A549 (cell line): ENCODE data around the gene TBC1D10B. TPM values are rescaled to one million over a fixed set of nuclear protein-coding genes. Genes with fewer than 3 reads are reported as not detected.
A peak's percentile ranks its signal among the peaks of the same experiment; 100 is the strongest.

Source experiments
- ATAC-seq, 2 experiments: fragments of 200-7000 bp in 1 of 2; fragments of >200 bp in 1 of 2; cut with Nextera tagmentation in 1 of 2; cut with Tn5 transposase in 1 of 2; 3 replicates each; pipeline versions ENCODE4 v1.8.0 to v1.9.1; 2018 to 2020; ENCODE audit warnings: mild to moderate bottlenecking in 1 of 2, moderate library complexity in 1 of 2
- CTCF ChIA-PET: fragments of 300-600 bp; sonication (Branson Sonifier 250); formaldehyde crosslinking; extraction: SDS; loops from one replicate; lab custom pipeline; 2021; ENCODE audit warnings: antibody characterized with exemption, inconsistent platforms; lab: Yijun Ruan, JAX
- POLR2A ChIA-PET: fragments of 350-600 bp; formaldehyde crosslinking; extraction: SDS; loops from one replicate; lab custom pipeline; 2021; ENCODE audit warnings: antibody characterized with exemption, inconsistent platforms; lab: Yijun Ruan, JAX
- DNase-seq, 2 experiments: peaks; one replicate each; pipeline versions ENCODE4 v3.0.0 to v3.0.0-alpha.2; 2011 to 2016; ENCODE audit warnings: low read depth in 1 of 2, low spot score in 1 of 2
- FAIRE-seq: peaks from 2 replicates; lab custom pipeline; 2011; peaks lifted over from hg19 to GRCh38; lab: Jason Lieb, UNC
- H3K27ac ChIP-seq, 2 experiments: fragments of >200 bp; sonication (Bioruptor Twin); formaldehyde crosslinking; 3 replicates each; pipeline ENCODE4 v1.5.1; 2016 to 2017
- H3K4me1 ChIP-seq: fragments of >200 bp; sonication (Bioruptor Twin); formaldehyde crosslinking; 3 replicates; pipeline ENCODE4 v1.6.1; 2016
- H3K4me2 ChIP-seq: fragments of >200 bp; sonication (Bioruptor Twin); formaldehyde crosslinking; 3 replicates; pipeline ENCODE4 v1.6.1; 2016
- H3K4me3 ChIP-seq: fragments of >200 bp; sonication (Bioruptor Twin); formaldehyde crosslinking; 3 replicates; pipeline ENCODE4 v1.5.1; 2016
- H3K9me3 ChIP-seq: fragments of >200 bp; sonication (Bioruptor Twin); formaldehyde crosslinking; 3 replicates; pipeline ENCODE4 v1.6.1; 2016
- BHLHE40 ChIP-seq: IDR thresholded peaks from 2 replicates; pipeline ENCODE4 v1.6.1; 2012; ENCODE audit warnings: low read depth, low read length, inconsistent platforms
- CBX8 ChIP-seq: fragments of 200-600 bp; sonication (generic); IDR thresholded peaks from 2 replicates; pipeline ENCODE4 v1.6.1; 2016
- CHD2 ChIP-seq: fragments of 150-350 bp; IDR thresholded peaks from 2 replicates; pipeline ENCODE4 v1.6.1; 2014; ENCODE audit warnings: low read length; ENCODE audit not compliant: partially characterized antibody
- EHF ChIP-seq: fragments of 250-450 bp; sonication (Bioruptor Pico); IDR thresholded peaks from 2 replicates; pipeline ENCODE4 v1.5.0; 2020; ENCODE audit warnings: mild to moderate bottlenecking
- EHMT2 ChIP-seq: fragments of 200-600 bp; sonication (generic); IDR thresholded peaks from 2 replicates; pipeline ENCODE4 v1.6.1; 2016; ENCODE audit warnings: antibody characterized with exemption, low read depth, mild to moderate bottlenecking, moderate library complexity
- FOSB ChIP-seq: fragments of 250-450 bp; sonication (Bioruptor Pico); IDR thresholded peaks from 2 replicates; pipeline ENCODE4 v1.5.0; 2020; ENCODE audit warnings: mild to moderate bottlenecking, moderate library complexity
- JUN ChIP-seq, 2 experiments: fragments of >200 bp; sonication (Bioruptor Twin); formaldehyde crosslinking; IDR thresholded peaks; 2 replicates in 1 of 2; 3 replicates in 1 of 2; pipeline ENCODE4 v1.6.1; 2016 to 2017
- KDM1A ChIP-seq: fragments of 200-600 bp; sonication (generic); IDR thresholded peaks from 2 replicates; pipeline ENCODE4 v1.6.1; 2016; ENCODE audit warnings: low read depth, mild to moderate bottlenecking
- NPAS2 ChIP-seq: fragments of 250-450 bp; sonication (Bioruptor Pico); IDR thresholded peaks from 2 replicates; pipeline ENCODE4 v1.8.0; 2022; ENCODE audit warnings: mild to moderate bottlenecking, moderate library complexity, borderline replicate concordance
- NR3C1 ChIP-seq: fragments of >200 bp; sonication (Bioruptor Twin); formaldehyde crosslinking; IDR thresholded peaks from 3 replicates; pipeline ENCODE4 v1.6.1; 2017
- RCOR1 ChIP-seq: fragments of 150-350 bp; IDR thresholded peaks from 2 replicates; pipeline ENCODE4 v1.6.1; 2014; ENCODE audit warnings: antibody characterized with exemption, low read length, low read depth
- SMC3 ChIP-seq: fragments of >200 bp; sonication (Bioruptor Twin); formaldehyde crosslinking; IDR thresholded peaks from 3 replicates; pipeline ENCODE4 v1.6.1; 2018; ENCODE audit warnings: inconsistent platforms
- ZNF302 ChIP-seq: fragments of 250-450 bp; sonication (Bioruptor Pico); IDR thresholded peaks from 2 replicates; pipeline ENCODE4 v1.9.0; 2021; ENCODE audit warnings: inconsistent platforms, mild to moderate bottlenecking, moderate library complexity
- WGBS: methylation state at CpG from one replicate; pipeline ENCODE4 v1.1.6; 2017; ENCODE audit errors: missing lambda C conversion rate; 5-methylcytosine and 5-hydroxymethylcytosine counted together
- polyA plus RNA-seq, 4 experiments: library from polyadenylated mRNA; depleted of rRNA in 3 of 4; stranded (reverse); fragments of >200 nt; fragmentation: RNase III in 1 of 4; extraction: RNeasy Plus Mini Kit Qiagen cat#74134 plus additional on column Dnase treatment in 1 of 4; gene quantifications; 2 replicates in 3 of 4; 3 replicates in 1 of 4; pipeline ENCODE4 v1.2.3, GENCODE V29; 2011 to 2017
- TF ChIP-seq, protein P1 (sequence below): fragments of 250-450 bp; sonication (Bioruptor Pico); IDR thresholded peaks from 2 replicates; pipeline ENCODE4 v1.5.0; 2021; ENCODE audit warnings: mild to moderate bottlenecking, moderate library complexity, borderline replicate concordance
- TF ChIP-seq, protein P2 (sequence below): IDR thresholded peaks from 2 replicates; pipeline ENCODE4 v1.6.1; 2012
- TF ChIP-seq, protein P3 (sequence below): IDR thresholded peaks from 2 replicates; pipeline ENCODE4 v1.6.1; 2012
- TF ChIP-seq, protein P4 (sequence below): fragments of 200-600 bp; sonication (generic); IDR thresholded peaks from 2 replicates; pipeline ENCODE4 v1.6.1; 2016; ENCODE audit warnings: antibody characterized with exemption, mild to moderate bottlenecking, moderate library complexity
- TF ChIP-seq, protein P5 (sequence below): fragments of >200 bp; sonication (Bioruptor Twin); formaldehyde crosslinking; IDR thresholded peaks from 3 replicates; pipeline ENCODE4 v1.5.1; 2016
- TF ChIP-seq, protein P6 (sequence below): fragments of 250-450 bp; sonication (Bioruptor Pico); IDR thresholded peaks from 2 replicates; pipeline ENCODE4 v1.5.0; 2020; ENCODE audit warnings: low read depth, mild to moderate bottlenecking, moderate library complexity

Gene TBC1D10B
- polyA plus RNA-seq, 2 of the 4 experiments (the other 2 are of a cell fraction) = 10.9 to 23.2 TPM

DNA sequence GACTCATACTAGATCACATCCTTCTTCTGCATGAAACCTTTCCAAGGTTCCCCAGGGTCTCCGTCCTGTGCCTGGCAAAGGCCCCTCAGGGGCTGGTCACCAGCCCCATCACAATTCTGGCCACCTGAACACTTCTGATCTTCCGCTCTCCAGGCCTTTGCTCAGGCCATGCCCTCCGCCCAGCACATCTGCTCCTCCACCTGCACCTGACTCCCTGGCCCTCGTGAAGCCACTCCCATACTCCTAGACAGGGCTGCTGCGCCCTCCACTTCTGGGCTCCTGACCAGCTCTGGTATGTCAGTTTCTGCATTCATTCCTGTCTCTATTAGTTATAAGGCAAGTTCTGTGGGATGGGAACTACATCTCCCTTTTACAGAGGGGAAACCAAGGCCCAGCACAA is 2.4 kb upstream of the TBC1D10B start:
- TF ChIP-seq CBX8 (no peak), ZNF302 (CRISPR knock-in tag) (no peak), FOSB (CRISPR knock-in tag) (no peak), EHMT2 (no peak), JUN (IDR thresholded peaks at IDR 0.05) (no peak), BHLHE40 (no peak), NR3C1 (no peak), NPAS2 (no peak), EHF (CRISPR knock-in tag) (no peak)
- TF ChIP-seq, protein P1, sequence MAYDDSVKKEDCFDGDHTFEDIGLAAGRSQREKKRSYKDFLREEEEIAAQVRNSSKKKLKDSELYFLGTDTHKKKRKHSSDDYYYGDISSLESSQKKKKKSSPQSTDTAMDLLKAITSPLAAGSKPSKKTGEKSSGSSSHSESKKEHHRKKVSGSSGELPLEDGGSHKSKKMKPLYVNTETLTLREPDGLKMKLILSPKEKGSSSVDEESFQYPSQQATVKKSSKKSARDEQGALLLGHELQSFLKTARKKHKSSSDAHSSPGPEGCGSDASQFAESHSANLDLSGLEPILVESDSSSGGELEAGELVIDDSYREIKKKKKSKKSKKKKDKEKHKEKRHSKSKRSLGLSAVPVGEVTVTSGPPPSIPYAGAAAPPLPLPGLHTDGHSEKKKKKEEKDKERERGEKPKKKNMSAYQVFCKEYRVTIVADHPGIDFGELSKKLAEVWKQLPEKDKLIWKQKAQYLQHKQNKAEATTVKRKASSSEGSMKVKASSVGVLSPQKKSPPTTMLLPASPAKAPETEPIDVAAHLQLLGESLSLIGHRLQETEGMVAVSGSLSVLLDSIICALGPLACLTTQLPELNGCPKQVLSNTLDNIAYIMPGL (CRISPR knock-in tag) = no peak
- TF ChIP-seq, protein P2, sequence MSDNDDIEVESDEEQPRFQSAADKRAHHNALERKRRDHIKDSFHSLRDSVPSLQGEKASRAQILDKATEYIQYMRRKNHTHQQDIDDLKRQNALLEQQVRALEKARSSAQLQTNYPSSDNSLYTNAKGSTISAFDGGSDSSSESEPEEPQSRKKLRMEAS = no peak
- TF ChIP-seq, protein P3, sequence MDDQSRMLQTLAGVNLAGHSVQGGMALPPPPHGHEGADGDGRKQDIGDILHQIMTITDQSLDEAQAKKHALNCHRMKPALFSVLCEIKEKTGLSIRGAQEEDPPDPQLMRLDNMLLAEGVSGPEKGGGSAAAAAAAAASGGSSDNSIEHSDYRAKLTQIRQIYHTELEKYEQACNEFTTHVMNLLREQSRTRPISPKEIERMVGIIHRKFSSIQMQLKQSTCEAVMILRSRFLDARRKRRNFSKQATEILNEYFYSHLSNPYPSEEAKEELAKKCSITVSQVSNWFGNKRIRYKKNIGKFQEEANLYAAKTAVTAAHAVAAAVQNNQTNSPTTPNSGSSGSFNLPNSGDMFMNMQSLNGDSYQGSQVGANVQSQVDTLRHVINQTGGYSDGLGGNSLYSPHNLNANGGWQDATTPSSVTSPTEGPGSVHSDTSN = no peak
- TF ChIP-seq, protein P4, sequence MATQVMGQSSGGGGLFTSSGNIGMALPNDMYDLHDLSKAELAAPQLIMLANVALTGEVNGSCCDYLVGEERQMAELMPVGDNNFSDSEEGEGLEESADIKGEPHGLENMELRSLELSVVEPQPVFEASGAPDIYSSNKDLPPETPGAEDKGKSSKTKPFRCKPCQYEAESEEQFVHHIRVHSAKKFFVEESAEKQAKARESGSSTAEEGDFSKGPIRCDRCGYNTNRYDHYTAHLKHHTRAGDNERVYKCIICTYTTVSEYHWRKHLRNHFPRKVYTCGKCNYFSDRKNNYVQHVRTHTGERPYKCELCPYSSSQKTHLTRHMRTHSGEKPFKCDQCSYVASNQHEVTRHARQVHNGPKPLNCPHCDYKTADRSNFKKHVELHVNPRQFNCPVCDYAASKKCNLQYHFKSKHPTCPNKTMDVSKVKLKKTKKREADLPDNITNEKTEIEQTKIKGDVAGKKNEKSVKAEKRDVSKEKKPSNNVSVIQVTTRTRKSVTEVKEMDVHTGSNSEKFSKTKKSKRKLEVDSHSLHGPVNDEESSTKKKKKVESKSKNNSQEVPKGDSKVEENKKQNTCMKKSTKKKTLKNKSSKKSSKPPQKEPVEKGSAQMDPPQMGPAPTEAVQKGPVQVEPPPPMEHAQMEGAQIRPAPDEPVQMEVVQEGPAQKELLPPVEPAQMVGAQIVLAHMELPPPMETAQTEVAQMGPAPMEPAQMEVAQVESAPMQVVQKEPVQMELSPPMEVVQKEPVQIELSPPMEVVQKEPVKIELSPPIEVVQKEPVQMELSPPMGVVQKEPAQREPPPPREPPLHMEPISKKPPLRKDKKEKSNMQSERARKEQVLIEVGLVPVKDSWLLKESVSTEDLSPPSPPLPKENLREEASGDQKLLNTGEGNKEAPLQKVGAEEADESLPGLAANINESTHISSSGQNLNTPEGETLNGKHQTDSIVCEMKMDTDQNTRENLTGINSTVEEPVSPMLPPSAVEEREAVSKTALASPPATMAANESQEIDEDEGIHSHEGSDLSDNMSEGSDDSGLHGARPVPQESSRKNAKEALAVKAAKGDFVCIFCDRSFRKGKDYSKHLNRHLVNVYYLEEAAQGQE = no peak
- TF ChIP-seq, protein P5, sequence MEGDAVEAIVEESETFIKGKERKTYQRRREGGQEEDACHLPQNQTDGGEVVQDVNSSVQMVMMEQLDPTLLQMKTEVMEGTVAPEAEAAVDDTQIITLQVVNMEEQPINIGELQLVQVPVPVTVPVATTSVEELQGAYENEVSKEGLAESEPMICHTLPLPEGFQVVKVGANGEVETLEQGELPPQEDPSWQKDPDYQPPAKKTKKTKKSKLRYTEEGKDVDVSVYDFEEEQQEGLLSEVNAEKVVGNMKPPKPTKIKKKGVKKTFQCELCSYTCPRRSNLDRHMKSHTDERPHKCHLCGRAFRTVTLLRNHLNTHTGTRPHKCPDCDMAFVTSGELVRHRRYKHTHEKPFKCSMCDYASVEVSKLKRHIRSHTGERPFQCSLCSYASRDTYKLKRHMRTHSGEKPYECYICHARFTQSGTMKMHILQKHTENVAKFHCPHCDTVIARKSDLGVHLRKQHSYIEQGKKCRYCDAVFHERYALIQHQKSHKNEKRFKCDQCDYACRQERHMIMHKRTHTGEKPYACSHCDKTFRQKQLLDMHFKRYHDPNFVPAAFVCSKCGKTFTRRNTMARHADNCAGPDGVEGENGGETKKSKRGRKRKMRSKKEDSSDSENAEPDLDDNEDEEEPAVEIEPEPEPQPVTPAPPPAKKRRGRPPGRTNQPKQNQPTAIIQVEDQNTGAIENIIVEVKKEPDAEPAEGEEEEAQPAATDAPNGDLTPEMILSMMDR = no peak

DNA sequence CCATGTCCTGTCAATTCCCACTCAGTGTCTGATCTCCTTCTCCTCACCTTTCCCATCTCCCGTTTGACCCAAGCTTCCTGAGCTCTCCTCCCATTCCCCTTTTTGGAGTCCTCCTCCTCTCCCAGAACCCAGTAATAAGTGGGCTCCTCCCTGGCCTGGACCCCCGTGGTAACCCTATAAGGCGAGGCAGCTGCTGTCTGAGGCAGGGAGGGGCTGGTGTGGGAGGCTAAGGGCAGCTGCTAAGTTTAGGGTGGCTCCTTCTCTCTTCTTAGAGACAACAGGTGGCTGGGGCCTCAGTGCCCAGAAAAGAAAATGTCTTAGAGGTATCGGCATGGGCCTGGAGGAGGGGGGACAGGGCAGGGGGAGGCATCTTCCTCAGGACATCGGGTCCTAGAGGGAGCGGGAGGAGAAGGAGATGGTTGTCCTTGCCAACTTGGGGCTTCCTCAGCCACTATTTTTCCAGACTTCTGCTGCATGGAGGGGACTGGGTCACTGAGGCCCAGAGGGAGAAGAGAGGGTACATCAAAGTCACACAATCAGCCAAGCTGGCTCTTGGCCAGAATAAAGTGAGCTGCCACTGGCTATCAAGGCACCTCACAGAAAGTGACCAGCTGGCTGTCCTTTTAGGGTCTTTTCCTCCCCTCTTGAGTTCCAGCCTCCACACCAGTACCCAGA is 1.9 kb upstream of the TBC1D10B start:
- H3K4me3 ChIP-seq = no peak overlapping the region
- peak overlapping the region in 1 of 2 experiments; percentile 65; a peak in 2 of 6 replicates for H3K27ac ChIP-seq
- FAIRE-seq (no peak), ATAC-seq (no peak), DNase-seq (no peak)
- H3K4me1 ChIP-seq = peaks cover 24% of the 10 kb centered on the region
- ChIA-PET POLR2A (interaction anchor here (1.2 to 2.0 kb wide), 3 partner anchors 14 to 286 kb away, joined by 3 to 11 read pairs (median 8); partner anchors contain the start of gene ZNF48), CTCF (interaction anchor here (1.0 to 1.9 kb wide), 9 partner anchors 14 to 39 kb away, joined by 3 to 10 read pairs (median 4); partner anchors contain the start of gene ZNF48)
- H3K9me3 ChIP-seq = no peaks in the 10 kb centered on the region
- no peak for TF ChIP-seq EHF (CRISPR knock-in tag)
- TF ChIP-seq RCOR1 = no peak
- no peak for TF ChIP-seq JUN (IDR thresholded peaks at IDR 0.05)
- no peak for TF ChIP-seq KDM1A
- TF ChIP-seq, protein P3 = no peak
- TF ChIP-seq SMC3 = no peak
- no peak for TF ChIP-seq CHD2
- TF ChIP-seq, protein P6, sequence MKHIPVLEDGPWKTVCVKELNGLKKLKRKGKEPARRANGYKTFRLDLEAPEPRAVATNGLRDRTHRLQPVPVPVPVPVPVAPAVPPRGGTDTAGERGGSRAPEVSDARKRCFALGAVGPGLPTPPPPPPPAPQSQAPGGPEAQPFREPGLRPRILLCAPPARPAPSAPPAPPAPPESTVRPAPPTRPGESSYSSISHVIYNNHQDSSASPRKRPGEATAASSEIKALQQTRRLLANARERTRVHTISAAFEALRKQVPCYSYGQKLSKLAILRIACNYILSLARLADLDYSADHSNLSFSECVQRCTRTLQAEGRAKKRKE = no peak
- 65% methylated on average over 6 of the region's 6 CpGs for WGBS
- H3K4me2 ChIP-seq = no peak overlapping the region

More for the DNA sequence above, 2.4 kb upstream of the TBC1D10B start:
- peaks cover 22% of the 10 kb centered on the region for H3K4me1 ChIP-seq
- POLR2A ChIA-PET = no interaction called here
- no peak for FAIRE-seq
- WGBS = 89% methylated on average over 5 of the region's 5 CpGs
- H3K4me2 ChIP-seq = no peak overlapping the region
- no peak for ATAC-seq
- no peak for DNase-seq
- H3K4me3 ChIP-seq = no peak overlapping the region
- CTCF ChIA-PET = interaction anchor here (1.3 to 1.5 kb wide), 3 partner anchors 14 to 37 kb away, joined by 3 to 4 read pairs (median 3); no protein-coding TSS in a partner anchor
- H3K9me3 ChIP-seq = no peaks in the 10 kb centered on the region
- H3K27ac ChIP-seq = no peak overlapping the region; a peak in 1 of 6 replicates
